Thyroid gland (tissue), 4 donors: ENCODE measurements around the gene WDR31.
"Not testable (repeated sequence)": the region's sequence is repeated elsewhere in the genome, so short reads cannot be mapped to it uniquely, and the experiment has no call there.

ENCODE experiments used
- CTCF ChIP-seq, 6 experiments: fragments of 200-600 bp in 3 of 6; fragments of 450-650 bp in 3 of 6; sonication (generic) in 3 of 6; IDR thresholded peaks; one replicate each; pipeline ENCODE4 v1.5.1; 2016 to 2019; ENCODE audit warnings: antibody characterized with exemption in 6 of 6, mild to moderate bottlenecking in 2 of 6, inconsistent platforms in 1 of 6, moderate library complexity in 1 of 6
- POLR2A ChIP-seq, 2 donors: fragments of 450-650 bp; IDR thresholded peaks; one replicate each; pipeline ENCODE4 v1.6.1; 2017; ENCODE audit warnings: antibody characterized with exemption in 2 of 2, mild to moderate bottlenecking in 2 of 2, moderate library complexity in 1 of 2

- TF ChIP-seq CTCF, POLR2A (IDR thresholded peaks at IDR 0.05): not testable (repeated sequence)
Observed at GRCh38 chr9:113365652-113366051, 25.6 kb upstream of the WDR31 start.
